HEK293 (cell line): Measurements from ENCODE around the gene MDFIC.

ENCODE experiments used
- CTCF ChIA-PET: fragments of 350-600 bp; formaldehyde crosslinking; extraction: SDS; loops from one replicate; lab custom pipeline; 2021; ENCODE audit warnings: antibody characterized with exemption; lab: Yijun Ruan, JAX
- POLR2A ChIA-PET: fragments of 300-600 bp; formaldehyde crosslinking; extraction: SDS; loops from one replicate; lab custom pipeline; 2020; ENCODE audit warnings: antibody characterized with exemption, inconsistent platforms; lab: Yijun Ruan, JAX
- H3K27ac ChIP-seq: fragments of 200-500 bp; sonication (Bioruptor generic); 2 replicates; pipeline ENCODE4 v1.5.1; 2014; ENCODE audit warnings: low read depth, low read length, control low read depth, inconsistent platforms; ENCODE audit errors: extremely low read depth
- H3K36me3 ChIP-seq, 2 experiments: fragments of 200-500 bp in 1 of 2; sonication (Bioruptor generic) in 1 of 2; 1 replicate in 1 of 2; 2 replicates in 1 of 2; pipeline ENCODE4 v1.5.1; 2014 to 2017; ENCODE audit warnings: inconsistent platforms in 2 of 2, low read length in 2 of 2; ENCODE audit not compliant: control insufficient read depth in 2 of 2, insufficient read depth in 1 of 2
- H3K4me1 ChIP-seq: fragments of 200-500 bp; sonication (Bioruptor generic); 2 replicates; pipeline ENCODE4 v1.5.1; 2014; ENCODE audit warnings: mild to moderate bottlenecking, low read length, inconsistent platforms; ENCODE audit not compliant: control insufficient read depth, insufficient read depth
- H3K4me3 ChIP-seq: 2 replicates; pipeline ENCODE4 v1.5.1; 2011; ENCODE audit warnings: low read depth, mild to moderate bottlenecking, control low read depth, low read length, moderate library complexity
- H3K9me3 ChIP-seq: fragments of 200-500 bp; sonication (Bioruptor generic); 2 replicates; pipeline ENCODE4 v1.5.1; 2014; ENCODE audit warnings: low read depth, low read length, inconsistent platforms; ENCODE audit not compliant: control insufficient read depth, insufficient read depth
- ELK4 ChIP-seq: IDR thresholded peaks from 2 replicates; pipeline ENCODE4 v1.6.1; 2011; ENCODE audit warnings: mild to moderate bottlenecking, low read depth, low read length, borderline replicate concordance
- SP3 ChIP-seq: fragments of 450-650 bp; formaldehyde crosslinking; IDR thresholded peaks from 2 replicates; pipeline ENCODE4 v1.5.1; 2016; ENCODE audit warnings: missing biosample characterization, missing genetic modification characterization
- TRIM28 ChIP-seq: IDR thresholded peaks from 2 replicates; pipeline ENCODE4 v1.6.1; 2011; ENCODE audit warnings: low read length, control low read depth, borderline replicate concordance
- ZNF362 ChIP-seq: fragments of 450-650 bp; formaldehyde crosslinking; IDR thresholded peaks from 2 replicates; pipeline ENCODE4 v1.5.1; 2016; ENCODE audit warnings: missing biosample characterization, missing genetic modification characterization
- ZNF366 ChIP-seq: fragments of 450-650 bp; formaldehyde crosslinking; conservative IDR thresholded peaks from 2 replicates; pipeline ENCODE4 v1.5.1; 2016; ENCODE audit warnings: missing biosample characterization, missing genetic modification characterization
- ZNF426 ChIP-seq: fragments of 450-650 bp; formaldehyde crosslinking; IDR thresholded peaks from 2 replicates; pipeline ENCODE4 v1.5.1; 2017; ENCODE audit warnings: missing biosample characterization, missing genetic modification characterization, mild to moderate bottlenecking, inconsistent platforms, moderate library complexity
- ZNF48 ChIP-seq: fragments of 450-650 bp; formaldehyde crosslinking; IDR thresholded peaks from 2 replicates; pipeline ENCODE4 v1.5.1; 2016; ENCODE audit warnings: missing biosample characterization, missing genetic modification characterization
- ZNF521 ChIP-seq: fragments of 450-650 bp; formaldehyde crosslinking; IDR thresholded peaks from 2 replicates; pipeline ENCODE4 v1.5.1; 2017; ENCODE audit warnings: missing biosample characterization, mild to moderate bottlenecking, missing genetic modification characterization
- ZNF555 ChIP-seq: fragments of 450-650 bp; formaldehyde crosslinking; conservative IDR thresholded peaks from 2 replicates; pipeline ENCODE4 v1.5.1; 2017; ENCODE audit warnings: missing biosample characterization, mild to moderate bottlenecking, missing genetic modification characterization, inconsistent platforms
- ZNF658 ChIP-seq: fragments of 450-650 bp; formaldehyde crosslinking; IDR thresholded peaks from 2 replicates; pipeline ENCODE4; 2016; ENCODE audit warnings: missing biosample characterization, missing genetic modification characterization
- ZNF660 ChIP-seq: fragments of 450-650 bp; IDR thresholded peaks from 2 replicates; pipeline ENCODE4 v1.5.1; 2018; ENCODE audit warnings: missing biosample characterization, mild to moderate bottlenecking, missing genetic modification characterization
- ZNF792 ChIP-seq: fragments of 450-650 bp; formaldehyde crosslinking; IDR thresholded peaks from 2 replicates; pipeline ENCODE4 v1.5.1; 2016; ENCODE audit warnings: missing biosample characterization, missing genetic modification characterization
- TF ChIP-seq, protein P1 (sequence below): fragments of 450-650 bp; formaldehyde crosslinking; IDR thresholded peaks from 2 replicates; pipeline ENCODE4 v1.5.1; 2017; ENCODE audit warnings: missing biosample characterization, missing genetic modification characterization
- TF ChIP-seq, protein P2 (sequence below): fragments of 450-650 bp; formaldehyde crosslinking; IDR thresholded peaks from 2 replicates; pipeline ENCODE4; 2016; ENCODE audit warnings: missing biosample characterization, missing genetic modification characterization
- TF ChIP-seq, protein P3 (sequence below): fragments of 450-650 bp; formaldehyde crosslinking; IDR thresholded peaks from 2 replicates; pipeline ENCODE4 v1.5.1; 2016; ENCODE audit warnings: missing biosample characterization, missing genetic modification characterization
- TF ChIP-seq, protein P4 (sequence below): fragments of 450-650 bp; formaldehyde crosslinking; IDR thresholded peaks from 2 replicates; pipeline ENCODE4 v1.5.1; 2016; ENCODE audit warnings: missing biosample characterization, missing genetic modification characterization

The MDFIC gene

DNA sequence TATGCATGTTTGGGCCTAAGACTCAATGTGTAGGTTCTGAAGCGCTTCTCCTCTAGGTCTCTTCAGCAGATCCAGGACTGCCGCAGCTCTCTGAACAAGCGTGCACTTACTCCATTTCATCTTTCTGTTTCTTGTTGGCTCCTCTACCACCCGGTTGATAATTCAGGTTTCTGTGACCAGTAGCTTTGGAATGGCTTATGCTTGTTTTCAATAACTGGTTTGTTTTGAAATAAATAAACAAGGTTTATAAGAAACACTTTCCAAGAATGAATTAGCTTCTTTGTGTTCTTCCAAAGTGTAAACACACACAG, 1.5 kb downstream of the MDFIC start (continued):
- TF ChIP-seq, protein P1, sequence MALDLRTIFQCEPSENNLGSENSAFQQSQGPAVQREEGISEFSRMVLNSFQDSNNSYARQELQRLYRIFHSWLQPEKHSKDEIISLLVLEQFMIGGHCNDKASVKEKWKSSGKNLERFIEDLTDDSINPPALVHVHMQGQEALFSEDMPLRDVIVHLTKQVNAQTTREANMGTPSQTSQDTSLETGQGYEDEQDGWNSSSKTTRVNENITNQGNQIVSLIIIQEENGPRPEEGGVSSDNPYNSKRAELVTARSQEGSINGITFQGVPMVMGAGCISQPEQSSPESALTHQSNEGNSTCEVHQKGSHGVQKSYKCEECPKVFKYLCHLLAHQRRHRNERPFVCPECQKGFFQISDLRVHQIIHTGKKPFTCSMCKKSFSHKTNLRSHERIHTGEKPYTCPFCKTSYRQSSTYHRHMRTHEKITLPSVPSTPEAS (tag by site-specific recombination) = no peak
- TF ChIP-seq TRIM28 (no peak), SP3 (tag by site-specific recombination) (no peak), ZNF660 (peak; percentile 45; the same call in 1 of the 2 replicates), ZNF426 (no peak), ZNF792 (tag by site-specific recombination) (no peak), ZNF48 (tag by site-specific recombination) (no peak), ZNF366 (tag by site-specific recombination) (0 out of 2 replicates have a peak, but pooled peaks have one; percentile 4), ZNF521 (tag by site-specific recombination) (no peak), ZNF658 (tag by site-specific recombination) (no peak), ZNF362 (tag by site-specific recombination) (no peak)
- TF ChIP-seq, protein P2, sequence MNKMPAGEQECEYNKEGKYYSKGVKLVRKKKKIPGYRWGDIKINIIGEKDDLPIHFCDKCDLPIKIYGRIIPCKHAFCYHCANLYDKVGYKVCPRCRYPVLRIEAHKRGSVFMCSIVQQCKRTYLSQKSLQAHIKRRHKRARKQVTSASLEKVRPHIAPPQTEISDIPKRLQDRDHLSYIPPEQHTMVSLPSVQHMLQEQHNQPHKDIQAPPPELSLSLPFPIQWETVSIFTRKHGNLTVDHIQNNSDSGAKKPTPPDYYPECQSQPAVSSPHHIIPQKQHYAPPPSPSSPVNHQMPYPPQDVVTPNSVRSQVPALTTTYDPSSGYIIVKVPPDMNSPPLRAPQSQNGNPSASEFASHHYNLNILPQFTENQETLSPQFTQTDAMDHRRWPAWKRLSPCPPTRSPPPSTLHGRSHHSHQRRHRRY = no peak
- TF ChIP-seq, protein P3, sequence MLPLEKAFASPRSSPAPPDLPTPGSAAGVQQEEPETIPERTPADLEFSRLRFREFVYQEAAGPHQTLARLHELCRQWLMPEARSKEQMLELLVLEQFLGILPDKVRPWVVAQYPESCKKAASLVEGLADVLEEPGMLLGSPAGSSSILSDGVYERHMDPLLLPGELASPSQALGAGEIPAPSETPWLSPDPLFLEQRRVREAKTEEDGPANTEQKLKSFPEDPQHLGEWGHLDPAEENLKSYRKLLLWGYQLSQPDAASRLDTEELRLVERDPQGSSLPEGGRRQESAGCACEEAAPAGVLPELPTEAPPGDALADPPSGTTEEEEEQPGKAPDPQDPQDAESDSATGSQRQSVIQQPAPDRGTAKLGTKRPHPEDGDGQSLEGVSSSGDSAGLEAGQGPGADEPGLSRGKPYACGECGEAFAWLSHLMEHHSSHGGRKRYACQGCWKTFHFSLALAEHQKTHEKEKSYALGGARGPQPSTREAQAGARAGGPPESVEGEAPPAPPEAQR (tag by site-specific recombination) = no peak
- TF ChIP-seq, protein P4, sequence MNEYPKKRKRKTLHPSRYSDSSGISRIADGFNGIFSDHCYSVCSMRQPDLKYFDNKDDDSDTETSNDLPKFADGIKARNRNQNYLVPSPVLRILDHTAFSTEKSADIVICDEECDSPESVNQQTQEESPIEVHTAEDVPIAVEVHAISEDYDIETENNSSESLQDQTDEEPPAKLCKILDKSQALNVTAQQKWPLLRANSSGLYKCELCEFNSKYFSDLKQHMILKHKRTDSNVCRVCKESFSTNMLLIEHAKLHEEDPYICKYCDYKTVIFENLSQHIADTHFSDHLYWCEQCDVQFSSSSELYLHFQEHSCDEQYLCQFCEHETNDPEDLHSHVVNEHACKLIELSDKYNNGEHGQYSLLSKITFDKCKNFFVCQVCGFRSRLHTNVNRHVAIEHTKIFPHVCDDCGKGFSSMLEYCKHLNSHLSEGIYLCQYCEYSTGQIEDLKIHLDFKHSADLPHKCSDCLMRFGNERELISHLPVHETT = no peak

- no peaks in the 10 kb centered on the region; a peak in 1 of 3 replicates for H3K36me3 ChIP-seq
- TF ChIP-seq ELK4 = no peak
- TF ChIP-seq ZNF555 (tag by site-specific recombination) = no peak
- TF ChIP-seq, all 188 proteins: peak for 0
- CTCF ChIA-PET = no interaction called here
- Histone ChIP-seq H3K9me3 (no peaks in the 10 kb centered on the region), H3K4me1 (peaks cover 4% of the 10 kb centered on the region; the same call in 1 of the 2 replicates), H3K27ac (no peak overlapping the region), H3K4me3 (no peak overlapping the region)
- POLR2A ChIA-PET = no interaction called here
These were observed 2.3 kb downstream of the MDFIC start for GRCh38 chr7:114924038-114924712.
